Measurements from ENCODE around the gene GATB. TPM values are rescaled to one million over a fixed set of nuclear protein-coding genes. Genes with fewer than 3 reads are reported as not detected.

GATB gene
- total RNA-seq, 2 experiments from 2014 or later: 13.8 to 16.3 TPM

GRCh38 chr4:151727365-151727764 is 33.4 kb downstream of the GATB start:
- Mint-ChIP-seq H3K9me3 (ENCODE audit: insufficient read depth) (no peaks in the 10 kb centered on the region), H3K4me3 (no peak overlapping the region), H3K27me3 (ENCODE audit: low read depth) (no peaks in the 10 kb centered on the region), H3K27ac (no peak overlapping the region), H3K36me3 (ENCODE audit: low read depth) (no peaks in the 10 kb centered on the region), H3K4me1 (ENCODE audit: low read depth) (peaks cover 6% of the 10 kb centered on the region)
- ChIA-PET CTCF (no interaction called here), POLR2A (no interaction called here)
- ATAC-seq (no peak), DNase-seq (no peak)

GRCh38 chr4:151725087-151725486 is 35.7 kb downstream of the GATB start:
- peaks cover 6% of the 10 kb centered on the region for H3K4me1 Mint-ChIP-seq (ENCODE audit: low read depth)
- H3K4me3 Mint-ChIP-seq: no peak overlapping the region
- CTCF ChIA-PET: no interaction called here
- no peaks in the 10 kb centered on the region for H3K27me3 Mint-ChIP-seq (ENCODE audit: low read depth)
- POLR2A ChIA-PET: no interaction called here
- ATAC-seq (no peak), DNase-seq (no peak)
- H3K27ac Mint-ChIP-seq: no peak overlapping the region
- no peaks in the 10 kb centered on the region for H3K36me3 Mint-ChIP-seq (ENCODE audit: low read depth)
- H3K9me3 Mint-ChIP-seq (ENCODE audit: insufficient read depth): no peaks in the 10 kb centered on the region

GRCh38 chr4:151721916-151722315 is 38.9 kb downstream of the GATB start:
- ATAC-seq (no peak), DNase-seq (no peak)
- H3K27ac Mint-ChIP-seq: no peak overlapping the region
- no peak overlapping the region for H3K4me3 Mint-ChIP-seq
- POLR2A ChIA-PET: no interaction called here
- H3K4me1 Mint-ChIP-seq (ENCODE audit: low read depth): peaks cover 6% of the 10 kb centered on the region
- H3K27me3 Mint-ChIP-seq (ENCODE audit: low read depth): no peaks in the 10 kb centered on the region
- CTCF ChIA-PET: no interaction called here
- H3K36me3 Mint-ChIP-seq (ENCODE audit: low read depth): no peaks in the 10 kb centered on the region
- no peaks in the 10 kb centered on the region for H3K9me3 Mint-ChIP-seq (ENCODE audit: insufficient read depth)

GRCh38 chr4:151721466-151721865 is 39.3 kb downstream of the GATB start:
- no peak overlapping the region for H3K27ac Mint-ChIP-seq
- H3K4me3 Mint-ChIP-seq: no peak overlapping the region
- no peaks in the 10 kb centered on the region for H3K27me3 Mint-ChIP-seq (ENCODE audit: low read depth)
- peaks cover 6% of the 10 kb centered on the region for H3K4me1 Mint-ChIP-seq (ENCODE audit: low read depth)
- DNase-seq (no peak), ATAC-seq (no peak)
- ChIA-PET CTCF (no interaction called here), POLR2A (no interaction called here)
- no peaks in the 10 kb centered on the region for H3K9me3 Mint-ChIP-seq (ENCODE audit: insufficient read depth)
- no peaks in the 10 kb centered on the region for H3K36me3 Mint-ChIP-seq (ENCODE audit: low read depth)

GRCh38 chr4:151719956-151720334 is 40.9 kb downstream of the GATB start:
- H3K27ac Mint-ChIP-seq: no peak overlapping the region
- ATAC-seq (no peak), DNase-seq (no peak)
- no peaks in the 10 kb centered on the region for H3K36me3 Mint-ChIP-seq (ENCODE audit: low read depth)
- H3K4me3 Mint-ChIP-seq: no peak overlapping the region
- CTCF ChIA-PET: no interaction called here
- no peaks in the 10 kb centered on the region for H3K9me3 Mint-ChIP-seq (ENCODE audit: insufficient read depth)
- no peaks in the 10 kb centered on the region for H3K27me3 Mint-ChIP-seq (ENCODE audit: low read depth)
- POLR2A ChIA-PET: no interaction called here
- peaks cover 6% of the 10 kb centered on the region for H3K4me1 Mint-ChIP-seq (ENCODE audit: low read depth)

- H3K9me3 Mint-ChIP-seq (ENCODE audit: insufficient read depth): no peaks in the 10 kb centered on the region
- ChIA-PET CTCF (no interaction called here), POLR2A (no interaction called here)
- no peak overlapping the region for H3K4me3 Mint-ChIP-seq
- H3K27ac Mint-ChIP-seq: no peak overlapping the region
- H3K27me3 Mint-ChIP-seq (ENCODE audit: low read depth): no peaks in the 10 kb centered on the region
- peaks cover under 1% of the 10 kb centered on the region for H3K4me1 Mint-ChIP-seq (ENCODE audit: low read depth)
- no peaks in the 10 kb centered on the region for H3K36me3 Mint-ChIP-seq (ENCODE audit: low read depth)
- no peak for DNase-seq
- ATAC-seq: no peak
These were observed 41.5 kb downstream of the GATB start for GRCh38 chr4:151718984-151719955.

- DNase-seq (no peak), ATAC-seq (no peak)
- H3K36me3 Mint-ChIP-seq (ENCODE audit: low read depth): no peaks in the 10 kb centered on the region
- ChIA-PET CTCF (no interaction called here), POLR2A (interaction anchor here (0.6 kb wide), 1 partner anchor 108 kb away, joined by 3 read pairs; no protein-coding TSS in a partner anchor)
- no peaks in the 10 kb centered on the region for H3K27me3 Mint-ChIP-seq (ENCODE audit: low read depth)
- H3K4me1 Mint-ChIP-seq (ENCODE audit: low read depth): no peaks in the 10 kb centered on the region
- H3K27ac Mint-ChIP-seq: no peak overlapping the region
- no peaks in the 10 kb centered on the region for H3K9me3 Mint-ChIP-seq (ENCODE audit: insufficient read depth)
- no peak overlapping the region for H3K4me3 Mint-ChIP-seq
These were observed 42.7 kb downstream of the GATB start for GRCh38 chr4:151717909-151718628.

GRCh38 chr4:151717314-151717713 is 43.5 kb downstream of the GATB start:
- ChIA-PET POLR2A (no interaction called here), CTCF (no interaction called here)
- Mint-ChIP-seq H3K27ac (no peak overlapping the region), H3K27me3 (ENCODE audit: low read depth) (no peaks in the 10 kb centered on the region), H3K9me3 (ENCODE audit: insufficient read depth) (no peaks in the 10 kb centered on the region), H3K4me3 (no peak overlapping the region), H3K4me1 (ENCODE audit: low read depth) (no peaks in the 10 kb centered on the region), H3K36me3 (ENCODE audit: low read depth) (no peaks in the 10 kb centered on the region)
- ATAC-seq (no peak), DNase-seq (no peak)

GRCh38 chr4:151716324-151716723 is 44.5 kb downstream of the GATB start:
- Mint-ChIP-seq H3K4me1 (ENCODE audit: low read depth) (no peaks in the 10 kb centered on the region), H3K27ac (no peak overlapping the region), H3K27me3 (ENCODE audit: low read depth) (no peaks in the 10 kb centered on the region), H3K9me3 (ENCODE audit: insufficient read depth) (no peaks in the 10 kb centered on the region), H3K4me3 (no peak overlapping the region), H3K36me3 (ENCODE audit: low read depth) (no peaks in the 10 kb centered on the region)
- ChIA-PET POLR2A (no interaction called here), CTCF (no interaction called here)
- DNase-seq (no peak), ATAC-seq (no peak)

GRCh38 chr4:151715881-151716280 is 44.9 kb downstream of the GATB start:
- Mint-ChIP-seq H3K9me3 (ENCODE audit: insufficient read depth) (no peaks in the 10 kb centered on the region), H3K27me3 (ENCODE audit: low read depth) (no peaks in the 10 kb centered on the region), H3K4me1 (ENCODE audit: low read depth) (no peaks in the 10 kb centered on the region), H3K27ac (no peak overlapping the region), H3K4me3 (no peak overlapping the region), H3K36me3 (ENCODE audit: low read depth) (no peaks in the 10 kb centered on the region)
- no peak for DNase-seq
- ATAC-seq: no peak
- ChIA-PET CTCF (no interaction called here), POLR2A (no interaction called here)

- H3K9me3 Mint-ChIP-seq (ENCODE audit: insufficient read depth): no peaks in the 10 kb centered on the region
- H3K4me1 Mint-ChIP-seq (ENCODE audit: low read depth): no peaks in the 10 kb centered on the region
- no peaks in the 10 kb centered on the region for H3K36me3 Mint-ChIP-seq (ENCODE audit: low read depth)
- no peak overlapping the region for H3K4me3 Mint-ChIP-seq
- ChIA-PET CTCF (interaction anchor here (1.8 kb wide), 1 partner anchor 68 kb away, joined by 4 read pairs; no protein-coding TSS in a partner anchor), POLR2A (no interaction called here)
- ATAC-seq (no peak), DNase-seq (no peak)
- no peak overlapping the region for H3K27ac Mint-ChIP-seq
- no peaks in the 10 kb centered on the region for H3K27me3 Mint-ChIP-seq (ENCODE audit: low read depth)
These were observed 48.0 kb downstream of the GATB start for GRCh38 chr4:151712777-151713176.

- Mint-ChIP-seq H3K27ac (no peak overlapping the region), H3K4me3 (no peak overlapping the region), H3K9me3 (ENCODE audit: insufficient read depth) (no peaks in the 10 kb centered on the region), H3K27me3 (ENCODE audit: low read depth) (no peaks in the 10 kb centered on the region), H3K36me3 (ENCODE audit: low read depth) (no peaks in the 10 kb centered on the region), H3K4me1 (ENCODE audit: low read depth) (no peaks in the 10 kb centered on the region)
- no peak for ATAC-seq
- DNase-seq: no peak
- CTCF ChIA-PET: interaction anchor here (1.8 kb wide), 1 partner anchor 67 kb away, joined by 4 read pairs; no protein-coding TSS in a partner anchor
- POLR2A ChIA-PET: no interaction called here
These were observed 49.2 kb downstream of the GATB start for GRCh38 chr4:151711646-151712045.

Data from activated CD8-positive, alpha-beta T cell treated with anti-CD3 and anti-CD28 coated beads, Interleukin-2, amount 10 ng/mL, durations not matched to agents 7 days and 5 days (primary cell).